GM19467 (cell line): ENCODE results near the gene RRH.
A peak's percentile ranks its signal among the peaks of the same experiment; 100 is the strongest.
"Not testable (repeated sequence)": the region's sequence is repeated elsewhere in the genome, so short reads cannot be mapped to it uniquely, and the experiment has no call there.

Experiments
- ATAC-seq: cut with Tn5 transposase; IDR thresholded peaks from one replicate; pipeline ENCODE4 v1.9.1; 2021; ENCODE audit warnings: mild to moderate bottlenecking, moderate library complexity; ENCODE audit not compliant: unreplicated experiment

RRH gene, protein sequence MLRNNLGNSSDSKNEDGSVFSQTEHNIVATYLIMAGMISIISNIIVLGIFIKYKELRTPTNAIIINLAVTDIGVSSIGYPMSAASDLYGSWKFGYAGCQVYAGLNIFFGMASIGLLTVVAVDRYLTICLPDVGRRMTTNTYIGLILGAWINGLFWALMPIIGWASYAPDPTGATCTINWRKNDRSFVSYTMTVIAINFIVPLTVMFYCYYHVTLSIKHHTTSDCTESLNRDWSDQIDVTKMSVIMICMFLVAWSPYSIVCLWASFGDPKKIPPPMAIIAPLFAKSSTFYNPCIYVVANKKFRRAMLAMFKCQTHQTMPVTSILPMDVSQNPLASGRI

DNA sequence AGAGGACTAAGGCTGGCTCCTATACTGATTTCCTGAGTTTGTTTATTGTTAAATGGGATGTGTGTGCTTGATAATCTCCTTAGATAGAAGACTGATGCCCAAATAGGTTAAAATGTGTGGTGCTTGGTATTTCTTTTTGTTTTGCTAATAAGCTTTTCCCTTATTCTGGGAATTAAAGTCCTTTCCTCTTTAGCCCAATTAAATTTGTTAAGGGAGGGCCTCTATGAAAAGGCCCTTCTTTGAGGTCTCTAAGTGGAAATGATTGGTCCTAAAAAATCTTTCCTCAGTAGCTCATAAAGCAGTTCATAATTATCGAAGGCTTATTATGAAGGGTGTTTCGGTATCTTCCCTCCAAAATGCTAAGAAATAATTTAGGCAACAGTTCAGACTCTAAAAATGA is at the start of gene RRH:
Gene RRH (plus strand): TSS at position 301 of the 400 bp plus-strand sequence. CDS start 56 bp downstream, at position 357.
- ATAC-seq, result no peak

DNA sequence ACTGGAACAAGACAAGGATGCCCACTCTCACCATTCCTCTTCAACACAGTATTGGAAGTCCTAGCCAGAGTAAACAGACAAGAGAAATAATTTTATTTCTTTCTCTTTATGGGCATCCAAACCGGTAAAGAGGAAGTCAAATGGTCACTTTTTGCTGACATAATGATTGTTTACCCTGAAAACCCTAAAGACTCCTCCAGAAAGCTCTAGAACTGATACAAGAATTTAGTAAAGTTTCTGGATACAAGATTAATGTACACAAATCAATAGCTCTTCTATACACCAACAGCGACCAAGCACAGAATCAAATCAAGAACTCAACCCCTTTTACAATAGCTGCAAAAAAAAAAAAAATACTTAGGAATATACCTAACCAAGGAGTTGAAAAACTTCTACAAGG is 45.7 kb upstream of the RRH start:
- not testable (repeated sequence) for ATAC-seq

DNA sequence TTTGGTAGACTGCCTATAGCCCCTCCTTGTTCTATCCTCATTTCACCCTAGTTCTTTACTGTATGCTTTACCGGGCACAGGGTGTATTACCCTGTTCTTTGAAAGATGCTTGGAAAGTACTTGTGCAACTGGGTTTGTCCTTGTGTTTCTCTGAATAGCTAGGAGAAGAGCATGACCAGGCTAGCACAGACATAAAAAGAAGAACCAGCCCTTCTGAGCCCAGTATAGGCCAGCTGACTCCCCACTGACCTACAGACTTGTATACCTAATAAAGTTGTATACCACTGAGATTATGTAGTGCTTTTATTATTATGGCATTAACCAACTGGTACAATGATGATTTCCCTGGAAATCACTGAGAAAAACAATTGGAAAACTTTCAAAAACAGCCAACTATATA is 40.9 kb upstream of the RRH start:
- no peak for ATAC-seq

DNA sequence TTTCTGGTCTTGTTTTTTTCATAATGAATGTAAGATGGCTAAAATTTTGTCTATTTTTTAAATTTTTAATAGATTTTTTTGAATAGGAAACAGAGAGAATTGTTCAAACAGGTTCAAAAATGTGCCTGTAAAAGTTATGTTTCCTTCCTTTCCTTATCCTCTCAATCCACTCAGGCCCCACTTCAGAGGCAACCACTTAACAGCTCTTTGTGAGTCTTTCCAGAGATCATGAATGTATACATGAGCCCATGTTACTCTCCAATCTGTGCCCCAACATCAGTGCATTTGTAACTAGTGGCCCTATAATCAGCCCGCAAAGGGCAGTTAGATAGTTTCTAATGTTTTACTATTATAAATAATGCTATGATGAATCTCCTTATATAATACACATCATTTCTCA is 40.0 kb upstream of the RRH start:
- no peak for ATAC-seq

DNA sequence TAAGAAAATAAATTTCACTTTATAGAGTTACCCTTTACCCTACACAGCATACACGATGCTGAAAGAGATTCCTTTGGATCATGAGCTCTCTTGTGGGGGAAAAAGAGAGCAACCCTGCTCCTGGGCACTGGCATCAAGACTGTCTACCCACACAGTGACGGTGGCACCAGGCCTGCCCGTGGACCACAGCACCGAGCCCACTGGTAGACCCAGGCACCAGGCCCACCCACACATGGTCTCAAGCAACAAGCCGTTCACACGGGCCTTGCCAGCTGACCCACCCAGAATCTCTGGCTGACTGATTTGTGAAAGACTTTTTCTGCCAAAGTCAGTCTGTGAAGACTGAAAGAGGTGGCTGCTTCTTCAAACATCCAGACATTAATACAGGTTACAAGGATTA is 32.7 kb upstream of the RRH start:
- ATAC-seq, result no peak

DNA sequence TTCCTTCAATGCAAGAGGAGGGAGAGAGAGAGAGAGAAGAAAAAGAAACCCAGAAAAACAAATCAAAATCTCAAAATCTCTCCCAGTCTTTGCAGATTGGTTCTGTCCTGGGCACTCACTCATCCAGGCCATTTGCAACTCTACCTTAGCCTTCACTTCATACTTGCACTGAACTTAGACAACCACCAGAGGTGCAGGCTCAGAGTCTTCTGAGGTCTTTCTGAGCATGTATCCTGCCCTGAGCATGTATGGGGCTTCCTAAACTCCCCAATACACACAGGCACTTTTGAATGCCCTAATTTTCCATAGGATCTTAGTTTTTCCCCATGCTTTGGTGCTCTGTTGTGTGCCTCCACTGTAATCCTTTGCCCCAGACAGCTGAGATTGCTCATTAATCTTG is 28.9 kb upstream of the RRH start:
- no peak for ATAC-seq

DNA sequence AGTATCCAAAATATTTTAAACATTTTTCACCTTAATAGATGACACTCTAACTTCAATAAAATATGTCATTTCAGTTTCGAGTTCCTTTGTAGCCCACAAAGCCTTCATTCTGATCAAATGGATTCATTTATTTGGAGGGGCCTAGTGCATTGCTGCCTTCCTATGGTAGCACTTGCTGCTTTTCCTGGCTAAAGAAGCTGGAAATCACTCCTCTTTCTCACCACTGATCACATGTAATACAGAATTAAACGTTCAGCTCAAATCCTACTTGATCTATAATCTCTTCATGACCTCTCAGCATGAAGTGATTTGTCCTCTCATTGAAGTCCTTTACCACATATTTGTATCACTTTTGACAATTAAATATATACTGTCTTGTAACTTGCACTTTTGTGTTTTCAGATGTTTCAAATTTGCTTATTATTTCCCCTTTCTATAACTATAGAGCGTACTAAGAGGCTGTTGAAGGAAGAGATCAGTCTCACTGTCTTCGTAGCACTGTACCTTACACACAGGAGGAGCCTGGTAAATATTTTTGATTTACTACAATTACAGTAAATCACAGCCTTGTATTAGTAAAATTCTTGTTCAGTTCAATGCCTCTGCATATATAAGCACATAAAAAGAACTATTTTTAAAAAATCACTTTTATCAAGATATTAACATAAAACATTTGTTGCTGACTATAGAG is 26.5 kb upstream of the RRH start:
- ATAC-seq, result no peak

DNA sequence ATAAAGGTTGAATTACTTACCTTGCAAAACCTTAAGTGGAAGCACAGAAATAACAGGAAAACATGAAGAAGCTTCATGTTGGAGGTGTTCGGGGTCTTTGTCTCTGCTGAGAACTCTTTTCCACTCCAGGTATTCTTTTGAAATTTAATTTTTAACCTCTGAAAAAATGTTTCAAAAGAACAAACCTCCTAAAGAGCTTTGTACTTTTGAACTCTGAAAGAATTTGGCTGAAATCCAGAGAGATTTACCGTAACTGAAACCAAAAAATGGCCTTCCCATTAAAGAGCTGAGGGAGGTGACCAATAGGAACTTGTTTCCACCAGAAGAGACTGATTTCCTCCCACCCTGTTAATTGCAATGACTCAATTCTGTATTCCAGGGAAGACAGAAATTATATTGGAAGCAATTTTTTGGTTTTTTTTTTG is 25.9 kb upstream of the RRH start, which contains the start of gene CFI:
Gene CFI (minus strand): TSS at position 105 of the 425 bp plus-strand sequence. CDS start 28 bp downstream, at position 77.
- no peak for ATAC-seq

DNA sequence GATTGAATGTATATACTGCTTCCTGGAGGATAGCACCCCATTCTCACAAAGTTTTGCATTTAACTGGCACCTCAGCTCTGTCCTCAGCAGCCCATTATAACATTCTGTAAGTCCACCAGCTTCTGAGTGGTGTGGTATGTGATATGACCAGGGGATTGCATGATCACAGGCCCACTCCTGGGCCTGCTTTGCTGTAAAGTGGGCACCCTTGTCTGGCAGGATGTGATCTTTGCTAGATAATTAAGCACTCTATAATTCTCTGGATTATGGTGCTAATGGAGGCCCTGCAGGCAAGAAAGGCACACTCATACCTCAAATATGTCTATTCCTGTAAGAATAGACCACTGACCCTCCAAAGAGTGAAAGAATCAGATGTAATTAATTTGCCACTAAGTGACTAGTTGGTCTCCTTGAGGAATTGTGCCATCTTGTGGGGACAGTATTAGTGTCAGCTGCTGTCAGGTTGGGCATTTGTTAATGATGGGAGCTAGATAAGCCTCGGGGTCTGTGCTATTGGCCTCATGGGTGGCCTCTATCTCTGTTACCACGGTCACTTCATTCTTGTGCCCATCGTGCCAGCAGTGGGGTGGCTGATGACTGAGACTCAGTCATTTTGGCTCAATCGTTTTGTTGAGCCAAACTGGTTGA is 23.7 kb upstream of the RRH start:
- peak; percentile 69 for ATAC-seq

DNA sequence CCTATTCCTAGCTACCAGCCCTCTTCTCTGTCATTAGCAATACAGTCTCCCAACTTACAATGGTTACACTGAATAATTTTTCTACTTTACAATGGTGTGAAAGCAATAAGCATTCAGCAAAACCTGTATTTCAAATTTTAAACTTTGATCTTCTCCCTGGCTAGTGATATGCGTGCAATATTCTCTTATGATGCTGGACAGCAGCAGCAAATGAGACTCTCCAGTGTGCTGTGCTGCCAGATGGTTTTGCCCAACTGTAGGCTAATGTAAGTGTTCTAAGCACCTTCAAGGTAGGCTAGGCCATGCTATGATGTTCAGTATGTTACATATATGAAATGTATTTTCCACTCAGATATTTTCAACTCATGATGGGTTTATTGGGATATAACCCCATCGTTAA is 18.1 kb upstream of the RRH start:
- no peak for ATAC-seq

DNA sequence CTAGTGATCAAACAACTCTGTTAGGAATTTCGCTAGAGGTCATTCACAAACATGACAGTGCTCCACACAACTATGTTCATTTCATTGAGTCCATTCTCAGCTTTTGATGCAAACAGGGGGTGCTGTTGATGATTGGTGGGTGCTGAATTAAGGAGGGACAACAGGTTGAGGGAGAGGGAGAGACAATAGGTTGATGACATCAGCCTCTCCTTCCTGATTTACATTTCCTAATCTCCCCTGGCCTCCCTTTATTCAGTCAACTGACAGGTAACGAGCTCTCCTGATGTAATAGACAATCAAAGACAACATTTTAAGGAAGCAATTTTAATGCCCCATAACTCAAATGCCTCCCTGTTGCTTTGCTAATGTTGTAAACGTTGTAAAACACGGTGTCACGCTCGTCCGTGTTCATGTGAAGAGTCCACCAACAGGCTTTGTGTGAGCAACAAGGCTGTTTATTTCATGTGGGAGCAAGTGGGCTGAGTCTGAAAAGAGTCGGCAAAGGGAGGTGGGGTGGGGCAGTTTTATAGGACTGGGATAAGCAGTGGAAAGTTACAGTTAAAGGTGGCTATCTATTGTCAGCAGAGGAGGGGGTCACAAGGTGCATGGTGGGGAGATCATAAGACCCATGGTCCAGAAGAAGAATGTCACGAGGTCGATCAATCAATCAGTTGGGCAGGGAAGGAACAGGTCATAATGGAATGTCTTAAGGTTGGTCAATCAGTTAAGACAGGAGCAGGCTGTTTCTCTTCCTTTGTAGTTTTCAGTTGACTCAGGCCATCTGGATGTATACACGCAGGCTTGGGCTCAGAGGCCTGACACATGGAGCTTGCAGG is 17.0 kb upstream of the RRH start:
- ATAC-seq, result no peak

DNA sequence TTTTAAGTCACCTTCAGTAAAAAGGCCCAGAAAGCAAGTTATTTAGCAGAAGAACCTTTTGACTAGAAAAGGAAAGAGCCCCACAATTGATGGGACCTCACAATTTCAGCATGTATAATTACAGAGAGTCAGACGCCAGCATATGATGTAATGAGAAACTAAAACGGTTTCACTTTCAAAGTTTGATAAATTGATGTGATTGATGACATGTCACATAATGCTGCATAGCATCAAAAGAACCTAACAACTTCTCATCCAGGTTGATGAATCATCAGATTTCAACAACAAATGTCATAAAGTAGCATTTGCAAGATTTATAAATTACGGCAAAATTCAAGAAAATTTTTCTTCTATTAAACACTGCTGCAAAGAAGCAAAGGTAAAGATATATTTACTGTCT is 16.1 kb upstream of the RRH start:
- no peak for ATAC-seq

DNA sequence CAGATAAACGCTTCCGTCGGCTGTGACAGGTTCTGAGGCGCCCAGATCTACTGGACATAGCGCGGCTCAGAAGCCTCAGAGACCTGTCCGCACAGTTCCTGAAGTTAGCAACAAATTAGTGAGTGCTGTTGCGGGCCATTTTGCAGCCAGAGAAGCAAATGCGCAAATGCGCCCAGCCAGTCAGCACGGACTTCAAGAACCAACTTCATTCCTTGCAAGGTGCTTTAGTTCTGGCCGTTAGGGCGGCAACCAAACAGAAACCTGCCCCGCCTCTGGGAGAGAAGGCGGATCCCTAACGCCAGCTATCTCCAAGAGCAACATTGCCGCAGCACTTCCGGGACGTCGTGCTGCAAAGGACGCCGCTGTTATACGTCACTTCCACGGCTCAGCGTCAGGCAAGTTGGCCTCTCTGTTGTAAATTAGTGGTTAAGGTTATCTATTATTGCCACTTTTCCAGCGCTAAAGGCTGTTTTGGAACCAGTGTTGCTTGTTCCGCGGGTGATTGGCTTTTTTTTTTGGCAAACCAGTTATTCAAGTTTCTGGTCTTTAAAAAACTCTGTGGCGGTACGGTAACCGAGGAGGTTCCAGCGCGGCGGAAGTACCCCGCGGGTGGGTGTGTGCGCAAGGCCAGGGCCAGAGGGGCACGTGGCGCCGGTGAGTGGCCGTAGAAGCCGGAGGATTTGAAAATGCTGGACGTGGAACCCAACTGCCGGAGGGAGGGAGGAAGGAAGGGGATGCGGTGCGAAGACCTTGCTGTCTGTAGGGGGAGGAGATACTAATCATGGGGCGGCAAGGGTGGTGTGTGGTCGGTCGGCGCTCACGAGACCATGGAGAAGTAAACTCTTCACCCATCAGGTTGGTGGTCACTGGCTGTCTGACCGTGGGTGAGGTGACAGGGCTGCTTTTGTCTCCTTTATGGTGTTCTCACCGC is 12.4 kb upstream of the RRH start, which contains the start of gene GAR1:
Gene GAR1 (plus strand): TSS at position 612 of the 931 bp plus-strand sequence. CDS start 403 bp downstream, outside the sequence.
- ATAC-seq, result peak; percentile 99

DNA sequence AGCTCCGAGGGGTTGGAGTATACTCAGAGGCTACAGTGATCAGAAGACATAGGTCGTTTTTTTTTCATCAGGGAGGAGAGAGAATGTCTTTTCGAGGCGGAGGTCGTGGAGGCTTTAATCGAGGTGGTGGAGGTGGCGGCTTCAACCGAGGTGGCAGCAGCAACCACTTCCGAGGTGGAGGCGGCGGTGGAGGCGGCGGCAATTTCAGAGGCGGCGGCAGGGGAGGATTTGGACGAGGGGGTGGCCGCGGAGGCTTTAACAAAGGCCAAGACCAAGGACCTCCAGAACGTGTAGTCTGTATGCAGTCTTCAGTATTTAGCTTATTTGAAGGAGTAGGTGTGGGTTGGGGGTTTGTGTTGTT is 11.7 kb upstream of the RRH start:
- ATAC-seq, result no peak

DNA sequence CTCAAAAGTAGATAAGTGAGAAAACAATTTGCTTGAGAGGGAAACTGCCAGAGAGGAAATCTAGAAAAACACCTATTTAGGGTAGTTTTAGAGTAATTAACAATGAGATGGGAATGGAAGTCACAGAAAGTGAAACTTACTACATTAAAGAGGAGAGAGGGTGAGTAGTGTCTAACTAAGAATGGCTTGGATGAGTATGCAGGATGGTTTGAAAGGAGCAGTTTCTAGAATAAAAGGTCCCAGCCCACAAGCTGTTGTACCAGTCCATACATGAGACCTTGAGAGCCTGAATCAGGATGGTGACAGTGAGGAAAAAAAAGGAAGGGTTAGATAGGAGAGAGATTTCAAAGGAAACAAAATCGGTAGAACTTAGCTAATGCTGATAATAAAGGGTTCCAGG is 10.9 kb upstream of the RRH start:
- ATAC-seq, result no peak

DNA sequence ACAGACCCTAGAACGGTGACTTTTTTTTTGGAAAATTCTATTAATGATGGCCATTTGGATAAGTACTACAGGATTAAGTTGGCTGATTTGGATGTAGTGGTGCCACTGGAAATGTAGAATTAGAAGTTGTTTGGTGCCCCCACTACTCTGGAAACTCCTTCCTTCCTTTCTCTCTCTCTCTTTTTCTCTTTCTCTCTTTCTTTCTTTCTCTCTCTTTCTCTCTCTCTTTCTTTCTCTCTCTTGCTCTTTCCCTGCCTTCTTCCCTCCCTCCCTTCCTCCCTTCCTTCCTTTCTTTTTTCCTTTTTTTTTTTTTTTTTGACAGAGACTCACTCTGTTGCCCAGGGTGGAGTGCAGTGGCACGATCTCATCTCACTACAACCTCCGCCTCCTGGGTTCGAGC is 9.5 kb upstream of the RRH start:
- no peak for ATAC-seq

DNA sequence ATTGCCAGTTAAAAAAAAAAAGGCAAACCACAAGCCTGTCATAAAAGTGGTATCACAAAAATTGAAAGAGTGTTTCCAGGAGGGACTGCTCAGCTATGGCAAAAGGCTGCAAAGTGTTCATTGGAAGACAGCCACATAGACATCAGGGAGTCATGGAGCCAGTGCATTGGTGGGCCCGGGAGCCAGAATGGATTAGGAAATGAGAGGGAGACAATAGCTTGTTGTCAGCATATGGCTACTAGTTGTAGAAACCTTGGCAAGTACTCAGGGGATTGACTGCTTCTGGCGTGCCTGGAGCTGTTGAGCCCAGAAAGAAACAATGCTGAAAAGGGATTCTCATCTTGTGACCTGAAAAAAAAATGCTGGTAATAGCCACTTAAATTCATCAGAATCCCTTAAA is 7.2 kb upstream of the RRH start:
- ATAC-seq, result no peak

DNA sequence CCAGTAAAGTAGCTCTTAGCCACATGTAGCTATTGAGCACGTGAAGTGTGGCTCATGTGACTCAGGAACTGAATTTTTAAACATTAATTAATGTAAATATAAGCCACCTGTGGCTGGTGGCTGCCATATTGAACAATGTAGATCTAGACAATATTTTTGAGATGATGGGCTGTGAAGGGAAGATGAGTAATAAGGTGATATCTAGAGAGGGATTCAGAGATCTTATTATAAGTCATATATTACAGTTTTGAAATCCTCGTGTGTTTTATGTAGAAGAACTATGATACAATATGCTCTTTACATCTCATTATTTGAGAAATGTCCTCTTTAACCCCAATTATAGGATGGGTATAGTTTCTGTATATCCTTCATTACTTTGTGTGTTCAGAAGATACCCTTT is 6.6 kb upstream of the RRH start:
- ATAC-seq, result no peak

DNA sequence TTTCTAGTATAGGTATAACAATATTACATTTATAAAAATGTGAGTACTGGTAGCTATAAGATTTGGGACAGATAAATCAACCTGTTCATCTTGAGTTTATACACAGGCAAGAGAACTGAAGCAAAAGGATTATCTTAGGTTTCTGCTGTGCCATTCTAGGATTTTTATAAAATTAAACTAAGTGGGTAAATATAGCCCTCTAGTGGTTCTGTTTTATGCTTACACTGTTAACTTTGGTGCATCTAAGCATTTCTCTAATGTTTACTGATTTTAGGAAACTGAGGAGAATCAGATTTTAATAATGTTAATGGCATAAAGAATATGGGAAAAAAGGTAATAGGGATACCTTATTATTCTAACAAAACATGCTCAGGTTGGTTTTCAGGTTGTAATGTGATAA is 1.1 kb upstream of the RRH start:
- no peak for ATAC-seq

DNA sequence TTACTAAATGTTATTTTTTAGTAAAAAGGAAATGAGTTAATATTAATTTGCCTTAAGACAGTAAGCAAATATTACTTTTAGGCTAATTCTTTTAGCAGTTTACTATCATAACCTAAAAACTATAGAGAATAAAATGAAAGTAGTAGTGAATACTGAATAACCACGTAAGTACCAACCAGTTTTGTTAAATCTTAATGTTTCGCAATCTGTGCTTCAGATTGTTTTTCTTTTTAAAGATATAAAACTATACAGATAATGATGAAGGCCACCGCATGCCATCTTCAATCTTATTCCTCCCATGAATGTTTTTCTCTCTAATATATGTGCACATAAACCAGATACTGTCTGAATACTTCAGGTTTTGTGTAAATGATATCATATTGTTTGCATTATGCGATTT is 6.0 kb downstream of the RRH start:
- ATAC-seq, result no peak
